CD14-positive monocyte (primary cell): ENCODE measurements around the gene BANK1. TPM values are rescaled to one million over a fixed set of nuclear protein-coding genes. Genes with fewer than 3 reads are reported as not detected.

Experiments used
- DNase-seq, 3 donors: peaks; one replicate each; pipeline ENCODE4 v3.0.0-alpha.2; 2011 to 2022
- H2AFZ ChIP-seq: 2 replicates; pipeline ENCODE4 v1.6.0; 2012; ENCODE audit warnings: mild to moderate bottlenecking, low read depth, low read length, inconsistent platforms; ENCODE audit not compliant: insufficient read depth, poor library complexity, severe bottlenecking
- H3K27ac ChIP-seq, 2 donors: 1 replicate in 1 of 2; 2 replicates in 1 of 2; pipeline ENCODE4 v1.5.1; 2012 to 2013; ENCODE audit warnings: low read length in 2 of 2, control low read depth in 1 of 2, inconsistent platforms in 1 of 2, low read depth in 1 of 2, mild to moderate bottlenecking in 1 of 2
- H3K27me3 ChIP-seq, 2 donors: one replicate each; pipeline versions ENCODE4 v1.6.0 to v1.6.1; 2011 to 2013; ENCODE audit warnings: low read length in 2 of 2; ENCODE audit not compliant: control insufficient read depth in 2 of 2, insufficient read depth in 2 of 2
- H3K36me3 ChIP-seq, 2 donors: replicated peaks in 1 of 2; 1 replicate in 1 of 2; 2 replicates in 1 of 2; pipeline versions ENCODE4 v1.5.1 to v1.6.1; 2012 to 2013; ENCODE audit warnings: low read length in 2 of 2, control low read depth in 1 of 2, inconsistent platforms in 1 of 2, mild to moderate bottlenecking in 1 of 2; ENCODE audit not compliant: insufficient read depth in 2 of 2, control insufficient read depth in 1 of 2
- H3K4me1 ChIP-seq, 2 donors: 1 replicate in 1 of 2; 2 replicates in 1 of 2; pipeline versions ENCODE4 v1.5.1 to v1.6.1; 2012 to 2013; ENCODE audit warnings: low read length in 2 of 2, control low read depth in 1 of 2, inconsistent platforms in 1 of 2, mild to moderate bottlenecking in 1 of 2, moderate library complexity in 1 of 2; ENCODE audit not compliant: insufficient read depth in 2 of 2, control insufficient read depth in 1 of 2
- H3K4me2 ChIP-seq: replicated peaks from 2 replicates; pipeline ENCODE3; 2012; ENCODE audit warnings: low read length, moderate library complexity, mild to moderate bottlenecking; ENCODE audit not compliant: poor library complexity, severe bottlenecking; ENCODE audit errors: extremely low read depth
- H3K4me3 ChIP-seq, 3 experiments: fragments of 200-600 bp in 1 of 3; sonication (generic) in 1 of 3; replicated peaks in 1 of 3; 1 replicate in 2 of 3; 2 replicates in 1 of 3; pipeline ENCODE4 v1.5.1; 2011 to 2013; ENCODE audit warnings: low read length in 3 of 3, mild to moderate bottlenecking in 3 of 3, control low read depth in 2 of 3, low read depth in 2 of 3, inconsistent platforms in 1 of 3, moderate library complexity in 1 of 3
- H3K79me2 ChIP-seq: 2 replicates; pipeline ENCODE4 v1.6.0; 2012; ENCODE audit warnings: mild to moderate bottlenecking, control low read depth, inconsistent platforms, low read length, moderate library complexity; ENCODE audit not compliant: insufficient read depth
- H3K9ac ChIP-seq: 2 replicates; pipeline ENCODE4 v1.6.0; 2017; ENCODE audit warnings: low read length, mild to moderate bottlenecking; ENCODE audit not compliant: insufficient read depth, poor library complexity, severe bottlenecking
- H3K9me3 ChIP-seq, 2 donors: replicated peaks in 1 of 2; 1 replicate in 1 of 2; 2 replicates in 1 of 2; pipeline versions ENCODE4 v1.5.1 to v1.6.1; 2012 to 2013; ENCODE audit warnings: low read length in 2 of 2, control low read depth in 1 of 2; ENCODE audit not compliant: control insufficient read depth in 1 of 2, insufficient read depth in 1 of 2
- H4K20me1 ChIP-seq: 2 replicates; pipeline ENCODE4 v1.6.0; 2012; ENCODE audit warnings: mild to moderate bottlenecking, low read length, control low read depth, moderate library complexity; ENCODE audit not compliant: insufficient read depth
- H3K27ac Mint-ChIP-seq, 7 donors: one replicate each; pipeline ENCODE4 v1.8.0; 2020; ENCODE audit warnings: mild to moderate bottlenecking in 7 of 7, mixed read lengths in 7 of 7, moderate library complexity in 6 of 7, inconsistent platforms in 2 of 7
- H3K27me3 Mint-ChIP-seq, 3 donors: one replicate each; pipeline ENCODE4 v1.8.0; 2021 to 2022; ENCODE audit warnings: low read depth in 3 of 3, mild to moderate bottlenecking in 3 of 3, mixed read lengths in 3 of 3, moderate library complexity in 3 of 3, inconsistent platforms in 1 of 3
- H3K36me3 Mint-ChIP-seq, 2 donors: one replicate each; pipeline ENCODE4 v1.8.0; 2020; ENCODE audit warnings: mixed read lengths in 2 of 2, inconsistent platforms in 1 of 2, mild to moderate bottlenecking in 1 of 2
- H3K4me1 Mint-ChIP-seq: one replicate; pipeline ENCODE4 v1.8.0; 2020; ENCODE audit warnings: mild to moderate bottlenecking, mixed read lengths
- H3K4me3 Mint-ChIP-seq, 2 donors: one replicate each; pipeline ENCODE4 v1.8.0; 2020; ENCODE audit warnings: mild to moderate bottlenecking in 2 of 2, mixed read lengths in 2 of 2, moderate library complexity in 1 of 2
- H3K9me3 Mint-ChIP-seq, 7 donors: one replicate each; pipeline ENCODE4 v1.8.0; 2020 to 2022; ENCODE audit warnings: mixed read lengths in 7 of 7, mild to moderate bottlenecking in 6 of 7, moderate library complexity in 6 of 7, inconsistent platforms in 2 of 7
- CTCF ChIP-seq: fragments of 200-600 bp; IDR thresholded peaks from one replicate; pipeline ENCODE4 v1.8.0; 2022; ENCODE audit warnings: antibody characterized with exemption, mild to moderate bottlenecking
- WGBS: methylation state at CpG from one replicate; pipeline ENCODE4 v1.1.5; 2013; ENCODE audit warnings: missing lambda C conversion rate; ENCODE audit not compliant: insufficient coverage; 5-methylcytosine and 5-hydroxymethylcytosine counted together
- intact Hi-C, 2 donors: fragments of 100-400 bp; cut with micrococcal nuclease; formaldehyde crosslinking; loops; one replicate each; pipeline versions ENCODE4 v1.15.0 to v1.15.1; 2023
- polyA plus RNA-seq, 3 donors: library from polyadenylated mRNA; depleted of rRNA in 1 of 3; unstranded in 2 of 3; stranded (reverse) in 1 of 3; fragments of 300-500 nt in 2 of 3; fragments of >200 nt in 1 of 3; fragmentation: Illumina TruSeq in 2 of 3; gene quantifications; 1 replicate in 2 of 3; 2 replicates in 1 of 3; pipeline ENCODE4 v1.2.3, GENCODE V29; 2012 to 2021

The BANK1 gene
- polyA plus RNA-seq, 3 donors, result 2.6 to 5.2 (median 2.9) TPM

- Mint-ChIP-seq H3K27me3 (no peaks in the 10 kb centered on the region), H3K4me1 (no peaks in the 10 kb centered on the region), H3K36me3 (no peaks in the 10 kb centered on the region), H3K9me3 (peaks cover 0 to 3% (median 2%) of the 10 kb centered on the region in 7 donors), H3K4me3 (no peak overlapping the region), H3K27ac (no peak overlapping the region)
- Histone ChIP-seq H3K79me2 (no peaks in the 10 kb centered on the region), H3K9ac (no peak overlapping the region), H4K20me1 (no peaks in the 10 kb centered on the region), H3K4me1 (no peaks in the 10 kb centered on the region), H2AFZ (no peak overlapping the region), H3K27ac (no peak overlapping the region), H3K27me3 (no peaks in the 10 kb centered on the region), H3K36me3 (no peaks in the 10 kb centered on the region), H3K4me2 (no peak overlapping the region), H3K4me3 (no peak overlapping the region), H3K9me3 (no peaks in the 10 kb centered on the region)
- intact Hi-C loops, result no loop called here
- no peak for TF ChIP-seq CTCF
- DNase-seq, result no peak
- no CpG with 5 or more reads among the region's 4 CpGs for WGBS
Observed at GRCh38 chr4:101960431-101960830, 169.9 kb downstream of the BANK1 start.

GRCh38 chr4:101961144-101961543 is 170.6 kb downstream of the BANK1 start:
- WGBS, result 100% methylated on average over 1 of the region's 1 CpG
- no peak for TF ChIP-seq CTCF
- intact Hi-C loops, result no loop called here
- Histone ChIP-seq H3K4me2 (no peak overlapping the region), H3K4me3 (no peak overlapping the region), H3K27me3 (no peaks in the 10 kb centered on the region), H3K9ac (no peak overlapping the region), H3K9me3 (no peaks in the 10 kb centered on the region), H3K4me1 (no peaks in the 10 kb centered on the region), H3K36me3 (no peaks in the 10 kb centered on the region), H3K79me2 (no peaks in the 10 kb centered on the region), H4K20me1 (no peaks in the 10 kb centered on the region), H2AFZ (no peak overlapping the region), H3K27ac (no peak overlapping the region)
- Mint-ChIP-seq H3K36me3 (no peaks in the 10 kb centered on the region), H3K9me3 (peaks cover 0 to 3% (median 2%) of the 10 kb centered on the region in 7 donors), H3K4me3 (no peak overlapping the region), H3K27ac (no peak overlapping the region), H3K4me1 (no peaks in the 10 kb centered on the region), H3K27me3 (no peaks in the 10 kb centered on the region)
- DNase-seq, result no peak
